OCI-LY1 (cell line): ENCODE measurements around the gene PTPN4.

ENCODE experiments used
- H2AFZ ChIP-seq: fragments of 200-600 bp; sonication (generic), shearing (Covaris generic); 2 replicates; pipeline ENCODE4 v1.6.0; 2014; ENCODE audit warnings: antibody characterized with exemption, mild to moderate bottlenecking, low read length
- H3F3A ChIP-seq: fragments of 200-600 bp; sonication (generic), shearing (Covaris generic); 2 replicates; pipeline ENCODE4 v1.6.0; 2014; ENCODE audit warnings: mild to moderate bottlenecking, antibody characterized with exemption, low read length, moderate library complexity; ENCODE audit not compliant: insufficient read depth
- H3K27ac ChIP-seq: fragments of 200-600 bp; sonication (generic); 2 replicates; pipeline ENCODE4 v1.5.1; 2014; ENCODE audit warnings: low read length, mixed run types, mild to moderate bottlenecking, low read depth; ENCODE audit not compliant: poor library complexity, severe bottlenecking
- H3K27me3 ChIP-seq: fragments of 200-600 bp; sonication (generic); 2 replicates; pipeline ENCODE4 v1.6.0; 2014; ENCODE audit warnings: antibody characterized with exemption, mild to moderate bottlenecking, low read length, moderate library complexity; ENCODE audit not compliant: insufficient read depth
- H3K36me3 ChIP-seq: fragments of 200-600 bp; sonication (generic); 2 replicates; pipeline ENCODE4 v1.6.1; 2014; ENCODE audit warnings: mild to moderate bottlenecking, antibody characterized with exemption, low read length, moderate library complexity, mixed read lengths; ENCODE audit not compliant: insufficient read depth
- H3K4me1 ChIP-seq: fragments of 200-600 bp; sonication (generic); 2 replicates; pipeline ENCODE4 v1.5.1; 2014; ENCODE audit warnings: mild to moderate bottlenecking, low read length, moderate library complexity; ENCODE audit not compliant: insufficient read depth, severe bottlenecking
- H3K4me2 ChIP-seq: fragments of 200-600 bp; sonication (generic), shearing (Covaris generic); 2 replicates; pipeline ENCODE4 v1.6.1; 2014; ENCODE audit warnings: low read length
- H3K4me3 ChIP-seq: fragments of 200-600 bp; sonication (generic); 2 replicates; pipeline ENCODE4 v1.5.1; 2014; ENCODE audit warnings: low read length, low read depth, mild to moderate bottlenecking, mixed read lengths; ENCODE audit not compliant: poor library complexity, severe bottlenecking
- H3K79me2 ChIP-seq: fragments of 200-600 bp; shearing (Covaris generic); 2 replicates; pipeline ENCODE4 v1.6.1; 2016; ENCODE audit warnings: mixed run types, low read length, mixed read lengths; ENCODE audit not compliant: insufficient read depth
- H3K9ac ChIP-seq: fragments of 200-600 bp; sonication (generic), shearing (Covaris generic); 2 replicates; pipeline ENCODE4 v1.6.1; 2014; ENCODE audit warnings: mild to moderate bottlenecking, low read length, mixed read lengths
- H3K9me2 ChIP-seq: fragments of 200-600 bp; sonication (generic), shearing (Covaris generic); 2 replicates; pipeline ENCODE4 v1.6.1; 2014; ENCODE audit warnings: low read depth, mild to moderate bottlenecking, low read length, mixed read lengths
- H3K9me3 ChIP-seq: fragments of 200-600 bp; shearing (Covaris generic); 2 replicates; pipeline ENCODE4 v1.6.1; 2014; ENCODE audit warnings: low read length, mixed read lengths
- H4K20me1 ChIP-seq: fragments of 200-600 bp; sonication (generic), shearing (Covaris generic); 2 replicates; pipeline ENCODE4 v1.6.0; 2016; ENCODE audit warnings: mild to moderate bottlenecking, low read length; ENCODE audit not compliant: insufficient read depth
- EZH2 ChIP-seq: fragments of 200-600 bp; sonication (generic), shearing (Covaris generic); IDR thresholded peaks from 2 replicates; pipeline ENCODE4 v1.8.0; 2017; ENCODE audit warnings: borderline replicate concordance, mixed run types, mild to moderate bottlenecking, antibody characterized with exemption, low read length, moderate library complexity, mixed read lengths
- TF ChIP-seq, protein P1 (sequence below): fragments of 200-600 bp; sonication (generic), shearing (Covaris generic); IDR thresholded peaks from 2 replicates; pipeline ENCODE4 v1.5.1; 2017; ENCODE audit warnings: mild to moderate bottlenecking, antibody characterized with exemption, low read length, moderate library complexity, mixed read lengths

Gene PTPN4

DNA sequence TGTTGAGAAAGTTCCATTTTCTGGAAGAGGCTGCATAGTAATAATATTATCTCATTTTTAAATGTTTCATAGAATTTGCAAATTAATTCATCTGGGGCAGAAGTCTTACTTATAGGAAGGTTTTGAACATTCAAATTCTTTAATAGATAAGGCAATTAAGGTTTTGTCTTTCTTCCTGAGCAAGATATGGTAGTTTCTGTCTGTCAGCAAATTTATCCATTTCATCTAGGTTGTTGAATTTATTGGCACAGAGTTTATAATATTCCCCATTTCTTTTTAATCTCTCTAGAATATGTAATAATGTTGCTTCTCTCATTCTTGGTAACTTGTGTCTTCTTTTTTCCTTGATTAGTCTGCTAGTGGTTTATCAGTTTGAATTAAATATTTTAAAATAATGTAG lies 163.0 kb downstream of the PTPN4 start:
- H2AFZ ChIP-seq = no peak overlapping the region
- no peaks in the 10 kb centered on the region for H4K20me1 ChIP-seq
- H3K27ac ChIP-seq = no peak overlapping the region
- TF ChIP-seq EZH2 = no peak
- TF ChIP-seq, protein P1, sequence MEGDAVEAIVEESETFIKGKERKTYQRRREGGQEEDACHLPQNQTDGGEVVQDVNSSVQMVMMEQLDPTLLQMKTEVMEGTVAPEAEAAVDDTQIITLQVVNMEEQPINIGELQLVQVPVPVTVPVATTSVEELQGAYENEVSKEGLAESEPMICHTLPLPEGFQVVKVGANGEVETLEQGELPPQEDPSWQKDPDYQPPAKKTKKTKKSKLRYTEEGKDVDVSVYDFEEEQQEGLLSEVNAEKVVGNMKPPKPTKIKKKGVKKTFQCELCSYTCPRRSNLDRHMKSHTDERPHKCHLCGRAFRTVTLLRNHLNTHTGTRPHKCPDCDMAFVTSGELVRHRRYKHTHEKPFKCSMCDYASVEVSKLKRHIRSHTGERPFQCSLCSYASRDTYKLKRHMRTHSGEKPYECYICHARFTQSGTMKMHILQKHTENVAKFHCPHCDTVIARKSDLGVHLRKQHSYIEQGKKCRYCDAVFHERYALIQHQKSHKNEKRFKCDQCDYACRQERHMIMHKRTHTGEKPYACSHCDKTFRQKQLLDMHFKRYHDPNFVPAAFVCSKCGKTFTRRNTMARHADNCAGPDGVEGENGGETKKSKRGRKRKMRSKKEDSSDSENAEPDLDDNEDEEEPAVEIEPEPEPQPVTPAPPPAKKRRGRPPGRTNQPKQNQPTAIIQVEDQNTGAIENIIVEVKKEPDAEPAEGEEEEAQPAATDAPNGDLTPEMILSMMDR = no peak
- no peaks in the 10 kb centered on the region for H3K36me3 ChIP-seq
- no peaks in the 10 kb centered on the region for H3K4me1 ChIP-seq
- no peak overlapping the region for H3K4me2 ChIP-seq
- no peaks in the 10 kb centered on the region; the same call in 1 of the 2 replicates for H3F3A ChIP-seq
- H3K9me2 ChIP-seq = no peaks in the 10 kb centered on the region
- no peak overlapping the region for H3K9ac ChIP-seq
- no peaks in the 10 kb centered on the region for H3K9me3 ChIP-seq
- no peaks in the 10 kb centered on the region for H3K27me3 ChIP-seq
- no peaks in the 10 kb centered on the region for H3K79me2 ChIP-seq
- no peak overlapping the region for H3K4me3 ChIP-seq

DNA sequence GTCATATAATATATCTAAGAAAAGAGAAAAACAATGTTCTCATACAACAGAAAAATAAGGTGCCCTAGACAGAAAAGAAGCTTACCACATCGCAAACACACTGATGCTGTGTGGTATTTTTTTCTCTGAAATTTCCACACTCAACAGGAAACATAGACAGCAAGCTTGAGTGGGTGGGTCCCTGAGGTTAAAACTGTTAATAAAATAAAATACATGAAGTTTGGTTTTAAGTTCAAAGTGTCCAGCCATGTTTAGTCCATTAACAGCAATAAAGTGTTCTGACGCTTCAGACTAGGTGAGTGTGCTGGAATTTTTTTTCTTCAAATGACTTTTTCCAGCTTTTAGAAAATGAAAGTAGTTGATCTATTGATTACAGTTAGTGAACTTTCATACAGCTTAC lies 169.8 kb downstream of the PTPN4 start:
- Histone ChIP-seq H3K9ac (no peak overlapping the region), H3K36me3 (no peaks in the 10 kb centered on the region), H3F3A (no peaks in the 10 kb centered on the region; the same call in 1 of the 2 replicates), H3K9me3 (no peaks in the 10 kb centered on the region), H3K79me2 (no peaks in the 10 kb centered on the region), H3K27ac (no peak overlapping the region), H4K20me1 (no peaks in the 10 kb centered on the region), H3K4me1 (no peaks in the 10 kb centered on the region), H3K9me2 (no peaks in the 10 kb centered on the region), H3K4me2 (no peak overlapping the region), H3K4me3 (no peak overlapping the region), H2AFZ (no peak overlapping the region), H3K27me3 (no peaks in the 10 kb centered on the region)
- TF ChIP-seq, protein P1 = no peak
- TF ChIP-seq EZH2 = no peak

DNA sequence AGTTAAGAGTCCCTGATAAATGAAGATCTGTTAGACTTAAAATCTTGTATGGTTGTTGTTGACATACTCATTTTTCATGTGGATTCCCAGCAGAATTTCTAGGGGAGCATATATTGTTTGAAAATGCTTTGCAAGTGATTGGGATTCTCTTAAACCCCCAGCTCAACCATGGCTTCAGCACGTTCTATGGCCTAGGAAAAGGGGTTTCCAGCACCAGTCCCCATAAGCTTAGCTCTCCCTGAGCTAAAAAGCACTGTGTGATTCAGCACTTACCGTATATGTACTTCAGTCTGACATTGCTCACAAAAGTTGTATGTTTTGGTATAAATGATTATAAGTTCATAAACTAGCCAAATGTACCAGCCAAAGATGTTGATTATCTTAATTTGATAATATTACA lies 173.1 kb downstream of the PTPN4 start:
- no peak for TF ChIP-seq EZH2
- TF ChIP-seq, protein P1 = no peak
- peaks cover 6% of the 10 kb centered on the region; the same call in 1 of the 2 replicates for H3K36me3 ChIP-seq

More for the DNA sequence above, 173.1 kb downstream of the PTPN4 start:
- Histone ChIP-seq H3K4me1 (no peaks in the 10 kb centered on the region), H2AFZ (no peak overlapping the region), H3K27me3 (no peaks in the 10 kb centered on the region), H3K79me2 (no peaks in the 10 kb centered on the region), H3K9me2 (no peaks in the 10 kb centered on the region), H4K20me1 (no peaks in the 10 kb centered on the region), H3K27ac (no peak overlapping the region), H3F3A (no peaks in the 10 kb centered on the region), H3K9ac (no peak overlapping the region), H3K4me3 (no peak overlapping the region), H3K4me2 (no peak overlapping the region), H3K9me3 (no peaks in the 10 kb centered on the region)
